Type B pancreatic cell (in vitro differentiated cells): Measurements from ENCODE around the gene GATAD2B. TPM values are rescaled to one million over a fixed set of nuclear protein-coding genes. Genes with fewer than 3 reads are reported as not detected.

Experiments
- DNase-seq: peaks from one replicate; pipeline ENCODE4 v3.0.0; 2021; ENCODE audit warnings: mixed read lengths; ENCODE audit not compliant: unreplicated experiment; ENCODE audit errors: extremely low spot score
- H3K27ac Mint-ChIP-seq: 2 replicates; pipeline ENCODE4 v1.8.0; 2021; ENCODE audit warnings: mild to moderate bottlenecking, mixed read lengths
- H3K27me3 Mint-ChIP-seq: 2 replicates; pipeline ENCODE4 v1.8.0; 2021; ENCODE audit warnings: mixed read lengths
- H3K36me3 Mint-ChIP-seq: 2 replicates; pipeline ENCODE4 v1.8.0; 2021; ENCODE audit warnings: mixed read lengths
- H3K4me1 Mint-ChIP-seq: one replicate; pipeline ENCODE4 v1.8.0; 2021; ENCODE audit warnings: mixed read lengths; ENCODE audit not compliant: unreplicated experiment
- H3K4me3 Mint-ChIP-seq: 2 replicates; pipeline ENCODE4 v1.8.0; 2021; ENCODE audit warnings: mild to moderate bottlenecking, mixed read lengths
- H3K9me3 Mint-ChIP-seq: 2 replicates; pipeline ENCODE4 v1.8.0; 2021; ENCODE audit warnings: mixed read lengths
- total RNA-seq: library from RNA; stranded (reverse); gene quantifications from 2 replicates; pipeline ENCODE4 v1.2.1, GENCODE V29; 2021; ENCODE audit warnings: low replicate concordance
- TF ChIP-seq, protein P1 (sequence below): fragments of 200-600 bp; sonication (generic); conservative IDR thresholded peaks from 2 replicates; pipeline ENCODE4 v1.5.0; 2021; ENCODE audit warnings: antibody characterized with exemption, mild to moderate bottlenecking

Gene GATAD2B
- total RNA-seq, 1 donor from 2014 or later, result 51.4 TPM

- no peak for DNase-seq
- TF ChIP-seq, protein P1, sequence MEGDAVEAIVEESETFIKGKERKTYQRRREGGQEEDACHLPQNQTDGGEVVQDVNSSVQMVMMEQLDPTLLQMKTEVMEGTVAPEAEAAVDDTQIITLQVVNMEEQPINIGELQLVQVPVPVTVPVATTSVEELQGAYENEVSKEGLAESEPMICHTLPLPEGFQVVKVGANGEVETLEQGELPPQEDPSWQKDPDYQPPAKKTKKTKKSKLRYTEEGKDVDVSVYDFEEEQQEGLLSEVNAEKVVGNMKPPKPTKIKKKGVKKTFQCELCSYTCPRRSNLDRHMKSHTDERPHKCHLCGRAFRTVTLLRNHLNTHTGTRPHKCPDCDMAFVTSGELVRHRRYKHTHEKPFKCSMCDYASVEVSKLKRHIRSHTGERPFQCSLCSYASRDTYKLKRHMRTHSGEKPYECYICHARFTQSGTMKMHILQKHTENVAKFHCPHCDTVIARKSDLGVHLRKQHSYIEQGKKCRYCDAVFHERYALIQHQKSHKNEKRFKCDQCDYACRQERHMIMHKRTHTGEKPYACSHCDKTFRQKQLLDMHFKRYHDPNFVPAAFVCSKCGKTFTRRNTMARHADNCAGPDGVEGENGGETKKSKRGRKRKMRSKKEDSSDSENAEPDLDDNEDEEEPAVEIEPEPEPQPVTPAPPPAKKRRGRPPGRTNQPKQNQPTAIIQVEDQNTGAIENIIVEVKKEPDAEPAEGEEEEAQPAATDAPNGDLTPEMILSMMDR, result no peak
Measured at GRCh38 chr1:153961421-153961820, 38.6 kb upstream of the GATAD2B start.

GRCh38 chr1:153960206-153960605, 37.4 kb upstream of the GATAD2B start:
- no peaks in the 10 kb centered on the region for H3K9me3 Mint-ChIP-seq
- TF ChIP-seq, protein P1, result no peak
- H3K4me3 Mint-ChIP-seq, result peak overlapping the region; percentile 97
- no peaks in the 10 kb centered on the region for H3K27me3 Mint-ChIP-seq
- DNase-seq, result no peak
- H3K27ac Mint-ChIP-seq, result peak overlapping the region; percentile 86
- H3K36me3 Mint-ChIP-seq, result peaks cover 5% of the 10 kb centered on the region
- H3K4me1 Mint-ChIP-seq, result peaks cover 40% of the 10 kb centered on the region

More at GRCh38 chr1:153961421-153961820, 38.6 kb upstream of the GATAD2B start:
- Mint-ChIP-seq H3K4me3 (peak overlapping the region; percentile 92), H3K9me3 (no peaks in the 10 kb centered on the region), H3K36me3 (peaks cover 9% of the 10 kb centered on the region), H3K4me1 (peaks cover 46% of the 10 kb centered on the region), H3K27ac (peak overlapping the region; percentile 99), H3K27me3 (no peaks in the 10 kb centered on the region)

DNA sequence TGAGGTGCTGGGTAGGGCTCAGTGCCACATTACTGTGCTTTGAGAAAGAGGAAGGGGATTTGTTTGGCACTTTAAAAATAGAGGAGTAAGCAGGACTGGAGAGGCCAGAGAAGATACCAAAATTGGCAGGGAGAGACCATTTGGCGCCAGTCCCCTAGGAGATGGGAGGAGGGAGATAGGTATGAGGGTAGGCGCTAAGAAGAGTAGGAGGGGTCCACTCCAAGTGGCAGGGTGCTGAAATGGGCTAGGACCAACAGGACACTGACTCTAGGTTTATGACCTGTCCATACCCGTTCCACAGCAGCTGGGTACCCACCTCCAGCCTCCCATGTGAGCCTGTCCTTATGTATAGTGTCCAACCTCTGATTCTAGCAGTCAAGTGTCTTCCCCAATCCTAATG, 36.7 kb upstream of the GATAD2B start:
- H3K4me3 Mint-ChIP-seq, result peak overlapping the region; percentile 97
- no peak for DNase-seq
- no peaks in the 10 kb centered on the region for H3K9me3 Mint-ChIP-seq
- no peaks in the 10 kb centered on the region for H3K27me3 Mint-ChIP-seq
- peaks cover 5% of the 10 kb centered on the region for H3K36me3 Mint-ChIP-seq
- TF ChIP-seq, protein P1, result no peak
- peaks cover 40% of the 10 kb centered on the region for H3K4me1 Mint-ChIP-seq
- H3K27ac Mint-ChIP-seq, result peak overlapping the region; percentile 86

DNA sequence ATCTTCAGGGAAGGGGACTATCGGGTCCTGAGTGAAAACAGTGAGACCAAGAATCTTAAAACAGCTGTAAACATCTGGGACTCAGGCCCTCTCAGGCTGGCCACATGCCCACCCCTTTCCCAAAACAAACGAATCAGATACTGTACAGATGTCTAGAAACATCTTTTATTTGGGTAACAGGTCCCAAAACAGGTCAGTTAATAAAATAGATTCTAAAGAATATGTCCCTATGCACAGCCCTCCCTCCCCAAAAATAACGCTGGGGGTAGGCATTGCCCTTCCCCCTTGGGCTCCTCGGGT, 36.1 kb upstream of the GATAD2B start:
- Mint-ChIP-seq H3K36me3 (peaks cover 5% of the 10 kb centered on the region), H3K27ac (peak overlapping the region; percentile 86), H3K4me3 (peak overlapping the region; percentile 97), H3K27me3 (no peaks in the 10 kb centered on the region), H3K4me1 (peaks cover 41% of the 10 kb centered on the region), H3K9me3 (no peaks in the 10 kb centered on the region)
- DNase-seq, result no peak
- TF ChIP-seq, protein P1, result no peak

- peaks cover 35% of the 10 kb centered on the region for H3K4me1 Mint-ChIP-seq
Measured at GRCh38 chr1:153958111-153958960, 35.6 kb upstream of the GATAD2B start, which contains the start of gene CRTC2. CRTC2 (minus strand) TSS chr1:153958612; CDS start chr1:153958497, 115 bp downstream.

More at GRCh38 chr1:153958111-153958960, 35.6 kb upstream of the GATAD2B start, which contains the start of gene CRTC2:
- Mint-ChIP-seq H3K27me3 (no peaks in the 10 kb centered on the region), H3K4me3 (peak within 1 kb of the TSS; percentile 97), H3K36me3 (peaks cover 5% of the 10 kb centered on the region), H3K27ac (peak within 1 kb of the TSS; percentile 86), H3K9me3 (no peaks in the 10 kb centered on the region)
- DNase-seq, result peak; percentile 98
- TF ChIP-seq, protein P1, result no peak
